ENCODE measurements around the gene CYP11A1. TPM values are rescaled to one million over a fixed set of nuclear protein-coding genes. Genes with fewer than 3 reads are reported as not detected.

CYP11A1 gene
- polyA plus RNA-seq, 4 donors: 1.2 to 1.9 (median 1.6) TPM

GRCh38 chr15:74389241-74390048 lies 22.0 kb upstream of the CYP11A1 start:
- no peak for DNase-seq (ENCODE audit: low read depth in 4 of 4, low spot score in 2 of 4)

GRCh38 chr15:74388363-74388951 lies 21.0 kb upstream of the CYP11A1 start:
- DNase-seq (ENCODE audit: low read depth in 4 of 4, low spot score in 2 of 4): no peak

GRCh38 chr15:74387621-74388362 lies 20.3 kb upstream of the CYP11A1 start:
- no peak for DNase-seq (ENCODE audit: low read depth in 4 of 4, low spot score in 2 of 4)

- DNase-seq (ENCODE audit: low read depth in 4 of 4, low spot score in 2 of 4): no peak
Observed at GRCh38 chr15:74387141-74387541, 19.7 kb upstream of the CYP11A1 start.

GRCh38 chr15:74386496-74387140 lies 19.2 kb upstream of the CYP11A1 start:
- no peak for DNase-seq (ENCODE audit: low read depth in 4 of 4, low spot score in 2 of 4)

- DNase-seq (ENCODE audit: low read depth in 4 of 4, low spot score in 2 of 4): no peak
Observed at GRCh38 chr15:74385733-74386132, 18.3 kb upstream of the CYP11A1 start.

GRCh38 chr15:74384881-74385643 lies 17.6 kb upstream of the CYP11A1 start:
- no peak for DNase-seq (ENCODE audit: low read depth in 4 of 4, low spot score in 2 of 4)

- DNase-seq (ENCODE audit: low read depth in 4 of 4, low spot score in 2 of 4): no peak
Observed at GRCh38 chr15:74384566-74384880, 17.1 kb upstream of the CYP11A1 start.

- DNase-seq (ENCODE audit: low read depth in 4 of 4, low spot score in 2 of 4): no peak
Observed at GRCh38 chr15:74383695-74384565, 16.5 kb upstream of the CYP11A1 start.

- no peak for DNase-seq (ENCODE audit: low read depth in 4 of 4, low spot score in 2 of 4)
Observed at GRCh38 chr15:74383286-74383685, 15.8 kb upstream of the CYP11A1 start.

GRCh38 chr15:74382004-74382816 lies 14.8 kb upstream of the CYP11A1 start:
- no peak for DNase-seq (ENCODE audit: low read depth in 4 of 4, low spot score in 2 of 4)

- no peak for DNase-seq (ENCODE audit: low read depth in 4 of 4, low spot score in 2 of 4)
Observed at GRCh38 chr15:74381481-74381880, 14.0 kb upstream of the CYP11A1 start.

- DNase-seq (ENCODE audit: low read depth in 4 of 4, low spot score in 2 of 4): no peak
Observed at GRCh38 chr15:74381190-74381453, 13.7 kb upstream of the CYP11A1 start.

GRCh38 chr15:74380361-74381189 lies 13.1 kb upstream of the CYP11A1 start:
- no peak for DNase-seq (ENCODE audit: low read depth in 4 of 4, low spot score in 2 of 4)

- peak in 1 of 4 donors; percentile 51 for DNase-seq (ENCODE audit: low read depth in 4 of 4, low spot score in 2 of 4)
Observed at GRCh38 chr15:74378848-74379247, 11.4 kb upstream of the CYP11A1 start.

- DNase-seq (ENCODE audit: low read depth in 4 of 4, low spot score in 2 of 4): no peak
Observed at GRCh38 chr15:74377831-74378766, 10.7 kb upstream of the CYP11A1 start.

All from left renal cortex interstitium (tissue), 4 donors.